ENCODE measurements around the gene EXOSC3. TPM values are rescaled to one million over a fixed set of nuclear protein-coding genes. Genes with fewer than 3 reads are reported as not detected.
"Not testable (repeated sequence)": the region's sequence is repeated elsewhere in the genome, so short reads cannot be mapped to it uniquely, and the experiment has no call there.

Gene EXOSC3
- total RNA-seq = 10 to 100 TPM; 27.4 to 51.1 TPM

GRCh38 chr9:37784616-37785483 is at the start of gene EXOSC3:
Gene EXOSC3 (minus strand): TSS chr9:37785064. CDS start chr9:37785044, 20 bp downstream.
- H3K9ac ChIP-seq (ENCODE audit: low read depth in 2 of 2, low read length in 2 of 2) = peak within 1 kb of the TSS; percentile 76 to 84
- H3K27me3 ChIP-seq = no peaks in the 10 kb centered on the region
- H3K36me3 ChIP-seq = no peaks in the 10 kb centered on the region
- no peaks in the 10 kb centered on the region for H3K9me3 ChIP-seq
- intact Hi-C loops (cut with DNase I) = no loop called here
- peak within 1 kb of the TSS; percentile 84 for H3K4me3 ChIP-seq
- H3K4me1 ChIP-seq = peaks cover 6% of the 10 kb centered on the region
- DNase-seq = peak; percentile 92
- TF ChIP-seq CTCF (IDR thresholded peaks at IDR 0.05) = no peak
- H3K27ac ChIP-seq = peak within 1 kb of the TSS; percentile 62

GRCh38 chr9:37827483-37828165 is 42.8 kb upstream of the EXOSC3 start:
- Histone ChIP-seq H3K4me1 (no peaks in the 10 kb centered on the region), H3K27me3 (no peaks in the 10 kb centered on the region), H3K36me3 (no peaks in the 10 kb centered on the region), H3K9me3 (no peaks in the 10 kb centered on the region), H3K27ac (no peak overlapping the region), H3K4me3 (no peak overlapping the region), H3K9ac (ENCODE audit: low read depth in 2 of 2, low read length in 2 of 2) (no peak overlapping the region)
- intact Hi-C loops (cut with DNase I) = no loop called here
- no peak for TF ChIP-seq CTCF (IDR thresholded peaks at IDR 0.05)
- DNase-seq = no peak

GRCh38 chr9:37825174-37825573 is 40.3 kb upstream of the EXOSC3 start:
- H3K4me1 ChIP-seq; H3K36me3 ChIP-seq; H3K27me3 ChIP-seq; intact Hi-C loops (cut with DNase I); H3K4me3 ChIP-seq; H3K9me3 ChIP-seq; DNase-seq; H3K9ac ChIP-seq (ENCODE audit: low read depth in 2 of 2, low read length in 2 of 2); H3K27ac ChIP-seq: not testable (repeated sequence)

GRCh38 chr9:37820142-37820541 is 35.3 kb upstream of the EXOSC3 start:
- Histone ChIP-seq H3K27me3 (no peaks in the 10 kb centered on the region), H3K9me3 (no peaks in the 10 kb centered on the region), H3K36me3 (no peaks in the 10 kb centered on the region), H3K4me1 (no peaks in the 10 kb centered on the region), H3K27ac (no peak overlapping the region), H3K9ac (ENCODE audit: low read depth in 2 of 2, low read length in 2 of 2) (no peak overlapping the region), H3K4me3 (no peak overlapping the region)
- DNase-seq = no peak
- intact Hi-C loops (cut with DNase I) = no loop called here
- TF ChIP-seq CTCF (IDR thresholded peaks at IDR 0.05) = no peak

- H3K4me1 ChIP-seq = no peaks in the 10 kb centered on the region
- no peak overlapping the region for H3K9ac ChIP-seq (ENCODE audit: low read depth in 2 of 2, low read length in 2 of 2)
- no peaks in the 10 kb centered on the region for H3K36me3 ChIP-seq
- no peak for TF ChIP-seq CTCF (IDR thresholded peaks at IDR 0.05)
- H3K9me3 ChIP-seq = no peaks in the 10 kb centered on the region
- no peak overlapping the region for H3K27ac ChIP-seq
- no peak for DNase-seq
- H3K27me3 ChIP-seq = no peaks in the 10 kb centered on the region
- intact Hi-C loops (cut with DNase I) = no loop called here
- no peak overlapping the region for H3K4me3 ChIP-seq
These were observed 34.0 kb upstream of the EXOSC3 start for GRCh38 chr9:37818849-37819248.
